ENCODE measurements around the gene HIPK2. TPM values are rescaled to one million over a fixed set of nuclear protein-coding genes. Genes with fewer than 3 reads are reported as not detected.

HIPK2 gene
- polyA plus RNA-seq, 2 of the 4 experiments (the other 2 are of a cell fraction): 11.3 to 12.1 TPM

GRCh38 chr7:139732471-139733167 lies 45.2 kb downstream of the HIPK2 start:
- no peak for TF ChIP-seq FOSL2 (IDR thresholded peaks at IDR 0.05)
- TF ChIP-seq FOSL2 (CRISPR knock-in tag; IDR thresholded peaks at IDR 0.05): no peak
- TF ChIP-seq BCL3 (IDR thresholded peaks at IDR 0.05): 0 out of 3 replicates have a peak, but pooled peaks have one; percentile 8
- H3K27ac ChIP-seq: peak overlapping the region; percentile 77 to 83
- peaks cover 10% of the 10 kb centered on the region; the same call in 1 of the 3 replicates for H3K9me3 ChIP-seq
- ATAC-seq (peak in 1 of 2 experiments; percentile 66; a peak in 2 of 6 replicates), FAIRE-seq (no peak), DNase-seq (ENCODE audit: low read depth in 1 of 2, low spot score in 1 of 2) (no peak)
- H3K4me1 ChIP-seq: peaks cover 56% of the 10 kb centered on the region
- CTCF ChIA-PET: interaction anchor here (0.7 to 1.7 kb wide), 8 partner anchors 9 to 270 kb away, joined by 3 to 5 read pairs (median 4); no protein-coding TSS in a partner anchor
- 88% methylated on average over 2 of the region's 2 CpGs for WGBS (ENCODE audit: missing lambda C conversion rate)
- H3K4me2 ChIP-seq: peak overlapping the region; percentile 80
- no peak overlapping the region for H3K4me3 ChIP-seq
- POLR2A ChIA-PET: interaction anchor here (1.3 to 1.4 kb wide), 2 partner anchors 21 to 45 kb away, joined by 4 to 6 read pairs; partner anchors contain the start of gene HIPK2

- peak; percentile 91 to 93 for ATAC-seq
- 1% methylated on average over 9 of the region's 9 CpGs for WGBS (ENCODE audit: missing lambda C conversion rate)
- Histone ChIP-seq H3K4me2 (peak overlapping the region; percentile 80), H3K27ac (peak overlapping the region; percentile 77 to 83), H3K4me3 (peak overlapping the region; percentile 20; the same call in 2 of the 3 replicates), H3K9me3 (peaks cover 10% of the 10 kb centered on the region; the same call in 1 of the 3 replicates), H3K4me1 (peaks cover 57% of the 10 kb centered on the region)
- CTCF ChIA-PET: interaction anchor here (0.7 to 1.6 kb wide), 9 partner anchors 9 to 86 kb away, joined by 3 to 5 read pairs (median 3); no protein-coding TSS in a partner anchor
- no peak for FAIRE-seq
- no peak for TF ChIP-seq BHLHE40 (IDR thresholded peaks at IDR 0.05; ENCODE audit: low read depth, low read length)
- TF ChIP-seq BCL3 (IDR thresholded peaks at IDR 0.05): peak; percentile 81; the same call in 1 of the 3 replicates
- no peak for TF ChIP-seq ZC3H11A (IDR thresholded peaks at IDR 0.05)
- TF ChIP-seq FOSL2 (IDR thresholded peaks at IDR 0.05): peak; percentile 90
- TF ChIP-seq FOSL2 (CRISPR knock-in tag; IDR thresholded peaks at IDR 0.05): peak; percentile 95
- TF ChIP-seq MAFK (IDR thresholded peaks at IDR 0.05; ENCODE audit: partially characterized antibody): peak; percentile 15
- no peak for TF ChIP-seq PHF8 (IDR thresholded peaks at IDR 0.05; ENCODE audit: borderline replicate concordance, low read depth)
- TF ChIP-seq SREBF2 (IDR thresholded peaks at IDR 0.05): no peak
- peak; percentile 84 to 87 for TF ChIP-seq JUN (IDR thresholded peaks at IDR 0.05)
- peak; percentile 97 to 99 for TF ChIP-seq CEBPB (IDR thresholded peaks at IDR 0.05)
- TF ChIP-seq RAD21 (conservative IDR thresholded peaks at IDR 0.05 in 1 of 2, IDR thresholded peaks at IDR 0.05 in 1 of 2): peak; percentile 10 to 41; a peak in 3 of 5 replicates
- TF ChIP-seq, protein P1, sequence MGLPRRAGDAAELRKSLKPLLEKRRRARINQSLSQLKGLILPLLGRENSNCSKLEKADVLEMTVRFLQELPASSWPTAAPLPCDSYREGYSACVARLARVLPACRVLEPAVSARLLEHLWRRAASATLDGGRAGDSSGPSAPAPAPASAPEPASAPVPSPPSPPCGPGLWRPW (IDR thresholded peaks at IDR 0.05): peak; percentile 80
- peak; percentile 90 for TF ChIP-seq JUNB (IDR thresholded peaks at IDR 0.05)
- TF ChIP-seq MAX (IDR thresholded peaks at IDR 0.05): peak; percentile 53
- TF ChIP-seq ZSCAN20 (CRISPR knock-in tag; IDR thresholded peaks at IDR 0.05): no peak
- TF ChIP-seq MAZ (IDR thresholded peaks at IDR 0.05; ENCODE audit: borderline replicate concordance, low read depth, low read length): no peak
- no peak for TF ChIP-seq POLR2A (IDR thresholded peaks at IDR 0.05; ENCODE audit: low read length)
- TF ChIP-seq CBX2 (IDR thresholded peaks at IDR 0.05; ENCODE audit: borderline replicate concordance, low read depth): no peak
- peak; percentile 53 for TF ChIP-seq SMC3 (IDR thresholded peaks at IDR 0.05)
- no peak for TF ChIP-seq MYC (IDR thresholded peaks at IDR 0.05; ENCODE audit: borderline replicate concordance, low read length)
- no peak for TF ChIP-seq NR3C1 (IDR thresholded peaks at IDR 0.05)
- no peak for TF ChIP-seq HOXB13 (CRISPR knock-in tag; IDR thresholded peaks at IDR 0.05; ENCODE audit: low read depth)
- no peak for TF ChIP-seq FOXS1 (CRISPR knock-in tag; IDR thresholded peaks at IDR 0.05)
- TF ChIP-seq GATA3 (IDR thresholded peaks at IDR 0.05; ENCODE audit: borderline replicate concordance): peak; percentile 75
- TF ChIP-seq KDM1A (IDR thresholded peaks at IDR 0.05; ENCODE audit: low read depth): no peak
- peak; percentile 53 to 64; a peak in 2 of 5 replicates for TF ChIP-seq EP300 (IDR thresholded peaks at IDR 0.05)
- no peak for TF ChIP-seq HEYL (CRISPR knock-in tag; IDR thresholded peaks at IDR 0.05)
- TF ChIP-seq KDM5A (IDR thresholded peaks at IDR 0.05): no peak
- POLR2A ChIA-PET: interaction anchor here (1.3 to 1.4 kb wide), 2 partner anchors 21 to 46 kb away, joined by 4 to 6 read pairs; partner anchors contain the start of gene HIPK2
- DNase-seq (ENCODE audit: low read depth in 1 of 2, low spot score in 1 of 2): peak; percentile 83 to 84
Observed at GRCh38 chr7:139731802-139732470, 45.9 kb downstream of the HIPK2 start.

All from A549 (cell line).